Fibroblast of upper back skin (primary cell): ENCODE data around the gene POLR2A.

Experiments used
- DNase-seq: peaks from one replicate; pipeline ENCODE4 v3.0.0-alpha.2; 2013

Gene POLR2A

GRCh38 chr17:7509937-7510336 is 25.8 kb downstream of the POLR2A start:
- no peak for DNase-seq

GRCh38 chr17:7511108-7511507 is 26.9 kb downstream of the POLR2A start:
- DNase-seq = no peak

GRCh38 chr17:7512105-7512504 is 27.9 kb downstream of the POLR2A start:
- DNase-seq = no peak

- DNase-seq = no peak
These were observed 28.8 kb downstream of the POLR2A start for GRCh38 chr17:7512824-7513540.

- DNase-seq = no peak
These were observed 29.8 kb downstream of the POLR2A start for GRCh38 chr17:7513850-7514419.

GRCh38 chr17:7515911-7516610 is 31.9 kb downstream of the POLR2A start:
- no peak for DNase-seq

- DNase-seq = no peak
These were observed 38.9 kb downstream of the POLR2A start for GRCh38 chr17:7523033-7523432.

GRCh38 chr17:7528842-7529241 is 44.7 kb downstream of the POLR2A start:
- no peak for DNase-seq

GRCh38 chr17:7530023-7530900 is 46.1 kb downstream of the POLR2A start:
- no peak for DNase-seq

GRCh38 chr17:7538050-7538449 is 53.9 kb downstream of the POLR2A start:
- DNase-seq = no peak

- peak; percentile 48 for DNase-seq
These were observed 54.9 kb downstream of the POLR2A start for GRCh38 chr17:7538891-7539545.

- DNase-seq = no peak
These were observed 57.0 kb downstream of the POLR2A start for GRCh38 chr17:7541074-7541621.

- no peak for DNase-seq
These were observed 60.7 kb downstream of the POLR2A start for GRCh38 chr17:7544911-7545310.

- peak; percentile 28 for DNase-seq
These were observed 64.6 kb downstream of the POLR2A start, which contains the start of gene TNFSF12 for GRCh38 chr17:7548585-7549400. TSS of gene TNFSF12 (plus strand) at chr17:7549058. CDS start at chr17:7549154, 96 bp downstream.
